Neural progenitor cell (in vitro differentiated cells): ENCODE data around the gene SPOCK1.

Source experiments
- EZH2 ChIP-seq: fragments of 200-600 bp; sonication (generic); IDR thresholded peaks from 2 replicates; pipeline ENCODE4 v1.6.1; 2017; ENCODE audit warnings: antibody characterized with exemption, mild to moderate bottlenecking, moderate library complexity
- EZH2phosphoT487 ChIP-seq: fragments of 200-600 bp; sonication (generic); IDR thresholded peaks from 2 replicates; pipeline ENCODE4 v1.6.1; 2017; ENCODE audit warnings: antibody characterized with exemption
- TF ChIP-seq, protein P1 (sequence below): fragments of 200-600 bp; sonication (generic); IDR thresholded peaks from 2 replicates; pipeline ENCODE4 v1.5.1; 2017; ENCODE audit warnings: antibody characterized with exemption, mild to moderate bottlenecking

GRCh38 chr5:137315109-137315508 is 184.0 kb downstream of the SPOCK1 start:
- TF ChIP-seq, protein P1, sequence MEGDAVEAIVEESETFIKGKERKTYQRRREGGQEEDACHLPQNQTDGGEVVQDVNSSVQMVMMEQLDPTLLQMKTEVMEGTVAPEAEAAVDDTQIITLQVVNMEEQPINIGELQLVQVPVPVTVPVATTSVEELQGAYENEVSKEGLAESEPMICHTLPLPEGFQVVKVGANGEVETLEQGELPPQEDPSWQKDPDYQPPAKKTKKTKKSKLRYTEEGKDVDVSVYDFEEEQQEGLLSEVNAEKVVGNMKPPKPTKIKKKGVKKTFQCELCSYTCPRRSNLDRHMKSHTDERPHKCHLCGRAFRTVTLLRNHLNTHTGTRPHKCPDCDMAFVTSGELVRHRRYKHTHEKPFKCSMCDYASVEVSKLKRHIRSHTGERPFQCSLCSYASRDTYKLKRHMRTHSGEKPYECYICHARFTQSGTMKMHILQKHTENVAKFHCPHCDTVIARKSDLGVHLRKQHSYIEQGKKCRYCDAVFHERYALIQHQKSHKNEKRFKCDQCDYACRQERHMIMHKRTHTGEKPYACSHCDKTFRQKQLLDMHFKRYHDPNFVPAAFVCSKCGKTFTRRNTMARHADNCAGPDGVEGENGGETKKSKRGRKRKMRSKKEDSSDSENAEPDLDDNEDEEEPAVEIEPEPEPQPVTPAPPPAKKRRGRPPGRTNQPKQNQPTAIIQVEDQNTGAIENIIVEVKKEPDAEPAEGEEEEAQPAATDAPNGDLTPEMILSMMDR, result no peak
- TF ChIP-seq EZH2 (no peak), EZH2phosphoT487 (no peak)
